Measurements from ENCODE around the gene FOSB.

The FOSB gene

GRCh38 chr19:45442778-45443461 is 24.9 kb upstream of the FOSB start:
- peak; percentile 56 for DNase-seq

GRCh38 chr19:45443462-45444317 is 24.1 kb upstream of the FOSB start:
- peak; percentile 65 for DNase-seq

DNA sequence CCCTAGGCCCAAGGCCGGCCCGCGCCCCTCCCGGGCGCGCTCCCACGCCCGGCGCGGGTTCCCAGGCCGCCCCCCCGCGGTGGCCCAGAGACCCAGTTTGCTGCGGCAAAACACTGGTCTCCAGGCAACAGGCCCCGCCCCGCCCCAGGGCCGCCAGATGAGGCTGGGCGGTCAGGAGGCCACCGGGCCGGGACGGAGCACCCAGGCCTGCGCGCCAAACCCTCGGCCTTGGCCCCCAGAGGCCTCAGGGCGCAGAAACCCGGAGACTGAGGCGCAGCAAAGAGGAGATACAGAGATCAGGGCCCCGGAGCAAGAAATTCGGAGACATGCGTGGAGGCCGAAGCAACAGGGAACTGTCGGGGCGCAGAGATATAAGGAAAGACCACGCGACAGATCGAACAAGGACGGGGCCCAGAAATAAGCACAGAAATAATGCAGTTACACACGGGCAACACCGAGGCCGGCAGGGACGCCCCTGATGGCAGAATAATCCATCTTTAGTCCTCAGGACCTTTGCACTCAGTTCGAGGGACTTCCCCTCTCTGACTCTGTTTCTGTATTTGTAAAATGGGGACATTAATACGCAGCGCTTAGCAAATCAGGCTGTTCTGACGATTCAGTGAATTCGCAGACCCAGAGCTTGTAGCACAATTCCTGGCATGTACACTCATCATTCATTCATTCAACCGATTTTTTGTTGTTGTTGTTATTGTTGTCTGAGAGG is 23.3 kb upstream of the FOSB start:
- DNase-seq, result peak; percentile 79

GRCh38 chr19:45445139-45445538 is 22.7 kb upstream of the FOSB start:
- no peak for DNase-seq

GRCh38 chr19:45446295-45446694 is 21.5 kb upstream of the FOSB start:
- no peak for DNase-seq

DNA sequence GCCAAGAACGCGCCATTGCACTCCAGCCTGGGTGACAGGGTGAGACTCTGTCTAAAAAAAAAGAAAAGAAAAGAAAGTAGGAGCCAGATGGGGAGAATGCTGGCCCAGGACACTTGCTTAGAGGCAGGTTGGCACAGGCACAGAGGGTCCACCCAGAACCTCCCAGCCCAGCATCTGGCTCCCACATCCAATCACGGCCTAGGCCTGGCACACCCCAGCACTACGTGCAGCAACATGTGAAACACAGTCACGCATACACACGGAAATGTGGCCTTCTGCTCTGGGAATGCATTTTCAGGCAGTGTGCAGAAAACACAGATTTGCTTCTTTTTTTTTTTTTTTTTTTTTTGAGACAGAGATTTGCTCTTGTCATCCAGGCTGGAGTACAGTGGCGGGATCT is 20.9 kb upstream of the FOSB start:
- no peak for DNase-seq

DNA sequence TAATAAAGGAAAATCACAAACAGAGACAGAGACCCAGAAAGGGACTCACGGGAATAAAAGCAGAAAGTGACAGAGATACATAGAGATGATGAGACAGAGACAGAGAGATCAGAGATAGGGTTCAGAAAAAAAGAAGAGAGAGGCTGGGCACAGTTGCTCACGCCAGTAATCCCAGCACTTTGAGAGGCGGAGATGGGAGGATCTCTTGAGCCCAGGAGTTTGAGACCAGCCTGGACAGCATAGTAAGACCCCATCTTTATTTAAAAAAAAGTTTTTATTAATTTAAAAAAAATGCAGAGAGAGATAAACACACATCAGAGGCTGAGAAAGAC is 19.4 kb upstream of the FOSB start:
- no peak for DNase-seq

DNA sequence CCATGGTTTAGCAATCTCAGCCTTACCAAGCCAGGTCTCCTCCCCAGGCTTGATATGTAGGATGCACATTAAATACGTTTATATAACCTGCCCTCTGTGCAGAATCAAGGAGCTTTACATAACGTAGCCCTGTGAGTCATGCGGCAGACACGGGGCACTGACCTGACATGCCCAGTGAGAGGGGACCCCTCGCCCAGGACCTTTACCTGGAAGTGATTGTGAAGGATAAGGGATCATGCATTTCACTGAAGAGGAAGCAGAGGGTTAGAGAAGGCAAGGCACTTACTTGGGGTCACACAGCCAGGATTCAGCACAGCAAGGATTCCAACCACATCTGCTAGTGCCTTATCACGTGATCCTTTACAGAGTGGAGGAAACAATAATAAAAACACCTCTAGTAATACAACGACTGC is 18.9 kb upstream of the FOSB start:
- DNase-seq, result no peak

DNA sequence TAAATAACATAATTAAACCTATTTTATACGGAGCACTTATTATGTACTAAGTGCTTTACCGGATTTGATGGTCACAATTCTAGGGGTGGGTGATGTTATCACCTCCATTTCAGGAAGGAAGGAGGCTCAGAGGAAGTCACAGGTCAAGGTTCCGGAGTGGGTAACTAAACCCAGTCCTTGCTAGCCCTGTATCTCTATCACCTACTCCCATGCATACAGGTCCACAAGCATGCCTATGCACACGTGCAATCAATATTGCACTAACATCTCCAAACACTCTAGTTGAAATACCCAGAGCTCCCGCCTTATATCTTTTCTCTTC is 17.8 kb upstream of the FOSB start:
- no peak for DNase-seq

DNA sequence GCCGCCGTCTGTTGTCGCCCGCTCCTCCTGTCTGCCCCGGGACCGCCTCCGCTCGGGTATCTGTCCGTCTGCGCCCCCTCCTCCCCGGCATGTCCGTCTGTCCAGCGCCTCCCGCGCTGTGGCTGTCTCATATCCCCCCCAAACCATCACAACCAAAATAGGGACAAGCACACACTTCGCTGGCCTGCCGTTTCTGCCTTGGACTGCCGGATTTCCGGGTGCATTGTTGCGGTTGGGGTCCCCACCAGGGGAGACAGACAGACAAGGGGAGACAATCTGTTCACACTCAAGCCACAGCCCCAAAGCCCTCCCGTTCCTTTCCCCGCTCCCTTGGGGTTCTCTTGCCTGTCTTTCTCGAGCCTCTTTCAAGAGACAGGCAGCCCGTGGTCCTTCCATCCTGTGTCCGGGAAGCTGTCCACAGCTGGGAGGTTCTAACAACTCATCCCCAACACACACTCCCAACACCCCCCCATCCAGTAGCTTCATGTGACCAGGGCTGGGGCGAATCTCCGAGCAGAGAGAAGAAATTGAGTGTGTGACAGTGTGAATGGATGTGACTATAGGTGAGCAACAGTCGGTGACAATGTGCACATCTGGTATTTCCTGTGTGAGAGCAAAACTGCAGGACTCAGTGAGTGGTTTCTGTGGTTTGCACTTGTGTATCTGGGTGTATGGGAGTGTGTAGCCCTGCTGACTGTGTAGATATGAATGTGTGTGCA is 16.5 kb upstream of the FOSB start:
- peak; percentile 45 for DNase-seq

DNA sequence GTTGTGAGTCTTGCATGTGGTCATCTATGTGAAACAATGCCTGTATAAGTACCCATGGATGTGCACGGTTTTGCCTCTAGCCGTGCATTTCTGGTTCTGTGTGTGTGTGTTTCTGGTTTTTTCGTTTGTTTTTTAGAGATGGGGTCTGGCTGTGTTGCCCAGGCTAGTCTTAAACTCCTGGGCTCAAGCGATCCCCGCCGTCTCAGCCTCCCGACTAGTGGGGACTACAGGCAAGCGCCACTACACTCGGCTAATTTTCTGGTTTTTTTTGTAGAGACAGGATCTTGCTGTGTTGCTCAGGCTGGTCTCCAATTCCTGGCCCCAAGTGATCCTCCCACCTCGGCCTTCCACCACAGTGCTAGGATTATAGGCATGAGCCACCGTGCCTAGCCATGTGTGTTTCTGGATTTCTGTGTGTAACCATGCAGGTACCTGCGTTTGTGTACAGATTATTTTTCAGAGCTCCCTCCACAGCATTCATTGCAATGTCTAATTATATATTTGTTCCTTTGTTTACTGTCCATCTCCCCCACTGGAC is 15.9 kb upstream of the FOSB start:
- DNase-seq, result no peak

DNA sequence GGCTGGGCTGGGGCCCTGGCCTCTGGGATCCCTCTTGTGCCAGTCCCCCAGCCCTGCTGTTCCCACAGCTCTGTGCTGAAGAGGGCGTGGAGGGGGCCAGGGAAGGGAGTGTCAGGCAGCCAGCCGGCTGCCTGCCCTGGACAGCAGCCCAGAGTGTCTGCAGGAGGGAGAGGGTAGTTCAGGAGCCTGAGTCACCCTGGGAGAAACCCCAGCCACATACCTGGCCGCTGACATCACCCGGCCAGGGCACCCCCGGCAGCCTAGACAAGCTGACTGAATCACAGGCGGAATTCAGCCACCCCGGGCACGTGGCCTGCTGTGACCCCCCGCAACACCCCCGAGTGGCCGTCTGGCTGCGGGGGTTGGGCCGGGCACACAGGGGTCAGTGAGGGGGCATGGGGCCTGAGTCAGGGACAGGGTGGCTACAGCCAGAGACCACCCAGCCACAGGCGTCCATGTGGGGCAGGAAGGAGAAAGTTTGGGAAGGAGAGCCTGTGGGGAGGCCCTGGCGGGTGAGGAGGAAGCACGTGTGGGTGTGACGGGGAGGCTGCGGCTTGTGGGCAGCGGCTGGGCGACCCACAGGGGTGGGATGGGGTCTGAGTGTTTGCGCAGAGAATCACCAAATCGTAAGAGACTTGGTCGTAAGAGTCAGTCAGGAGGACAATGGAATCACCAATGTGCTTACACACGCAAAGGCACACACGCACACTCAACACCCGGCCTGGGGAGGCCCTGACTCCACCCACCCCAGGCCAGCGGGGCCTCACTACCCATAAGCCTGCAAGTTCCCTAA is 11.9 kb upstream of the FOSB start:
- DNase-seq, result peak; percentile 76

- no peak for DNase-seq
These were observed 11.3 kb upstream of the FOSB start for GRCh38 chr19:45456500-45456815.

GRCh38 chr19:45457776-45458175 is 10.0 kb upstream of the FOSB start:
- no peak for DNase-seq

GRCh38 chr19:45460807-45461347 is 6.9 kb upstream of the FOSB start:
- no peak for DNase-seq

DNA sequence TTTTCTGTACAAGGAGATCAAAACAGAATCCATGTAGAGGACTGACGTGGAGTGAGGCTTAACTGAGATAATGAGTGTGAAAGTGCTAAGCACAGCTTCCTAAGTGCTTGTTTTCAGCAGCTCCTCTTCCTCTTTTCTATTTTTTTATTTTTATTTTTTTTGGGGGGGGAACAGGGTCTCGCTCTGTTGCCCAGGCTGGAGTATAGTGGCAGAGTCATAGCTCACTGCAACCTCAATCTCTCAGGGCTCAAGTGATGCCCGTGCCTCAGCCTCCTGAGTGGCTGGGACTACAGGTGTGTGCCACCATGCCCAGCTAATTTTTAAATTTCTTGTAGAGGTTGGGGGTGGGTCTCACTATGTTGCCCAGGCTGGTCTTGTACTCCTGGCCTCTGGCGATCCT is 5.6 kb upstream of the FOSB start:
- DNase-seq, result no peak

- no peak for DNase-seq
These were observed 4.6 kb upstream of the FOSB start for GRCh38 chr19:45463241-45463640.

DNA sequence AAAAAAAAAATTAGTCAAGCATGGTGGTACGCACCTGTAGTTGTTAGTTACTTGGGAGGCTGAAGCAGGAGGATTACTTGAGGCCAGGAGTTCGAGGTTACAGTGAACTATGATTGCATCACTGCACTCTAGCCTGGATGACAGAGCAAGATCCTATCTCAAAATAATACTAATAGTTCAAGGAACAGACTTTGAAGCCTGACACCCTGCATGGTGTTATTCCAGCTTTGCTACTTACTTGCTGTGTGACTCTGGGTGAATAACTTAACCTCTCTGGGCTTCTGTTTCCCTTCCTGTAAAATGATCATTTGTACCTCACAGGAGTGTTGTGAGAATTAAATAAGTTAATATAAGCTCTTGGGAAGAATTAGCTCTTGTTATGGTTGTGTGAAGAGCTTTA is 3.5 kb upstream of the FOSB start:
- DNase-seq, result no peak

GRCh38 chr19:45464852-45465441 is 2.8 kb upstream of the FOSB start:
- no peak for DNase-seq

DNA sequence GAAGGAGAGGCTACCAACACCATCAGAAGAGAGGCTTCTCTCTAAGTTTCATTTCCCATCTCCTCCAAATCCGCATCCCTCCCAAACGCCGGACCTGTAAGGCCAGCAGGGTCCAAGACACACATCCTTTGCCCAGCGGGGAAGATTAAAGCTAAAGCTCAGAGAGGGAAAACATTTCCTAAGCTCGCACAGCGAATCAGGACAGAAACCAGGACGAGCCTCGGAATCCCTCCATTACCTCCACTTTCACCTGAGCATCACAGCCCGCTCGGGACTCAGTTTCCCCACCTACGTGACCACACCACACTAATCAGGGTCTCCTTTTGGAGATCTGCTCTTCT is 711 bp upstream of the FOSB start:
- DNase-seq, result no peak

DNA sequence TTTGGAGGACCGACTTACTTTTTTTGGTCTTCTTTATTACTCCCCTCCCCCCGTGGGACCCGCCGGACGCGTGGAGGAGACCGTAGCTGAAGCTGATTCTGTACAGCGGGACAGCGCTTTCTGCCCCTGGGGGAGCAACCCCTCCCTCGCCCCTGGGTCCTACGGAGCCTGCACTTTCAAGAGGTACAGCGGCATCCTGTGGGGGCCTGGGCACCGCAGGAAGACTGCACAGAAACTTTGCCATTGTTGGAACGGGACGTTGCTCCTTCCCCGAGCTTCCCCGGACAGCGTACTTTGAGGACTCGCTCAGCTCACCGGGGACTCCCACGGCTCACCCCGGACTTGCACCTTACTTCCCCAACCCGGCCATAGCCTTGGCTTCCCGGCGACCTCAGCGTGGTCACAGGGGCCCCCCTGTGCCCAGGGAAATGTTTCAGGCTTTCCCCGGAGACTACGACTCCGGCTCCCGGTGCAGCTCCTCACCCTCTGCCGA is 409 bp downstream of the FOSB start:
- DNase-seq, result peak; percentile 46

DNA sequence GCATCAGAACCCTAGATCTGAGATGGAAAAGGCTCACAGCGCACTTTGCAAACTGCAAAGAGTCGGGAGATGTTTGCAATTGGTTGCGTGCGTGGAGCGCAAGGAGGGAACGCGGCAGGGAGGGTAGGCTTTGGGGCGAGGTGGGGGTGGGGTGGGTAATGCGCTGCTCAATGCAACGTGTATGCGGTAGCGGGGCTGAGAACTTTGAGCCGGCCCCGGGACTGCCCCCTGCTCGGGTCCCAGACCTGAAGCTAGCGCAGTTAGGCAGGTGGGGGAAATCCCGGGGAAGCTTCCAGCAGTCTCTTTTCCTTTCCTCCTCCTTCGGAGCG is 971 bp downstream of the FOSB start:
- no peak for DNase-seq

Data from activated CD4-positive, alpha-beta T cell treated with anti-CD3 and anti-CD28 coated beads for 48 hours (primary cell).